ENCODE measurements around the gene GPR39. TPM values are rescaled to one million over a fixed set of nuclear protein-coding genes. Genes with fewer than 3 reads are reported as not detected.

Gene GPR39
- total and polyA plus RNA-seq, 2 donors (not counting 1 experiment from before 2014, with no cell fraction given): not detected

DNA sequence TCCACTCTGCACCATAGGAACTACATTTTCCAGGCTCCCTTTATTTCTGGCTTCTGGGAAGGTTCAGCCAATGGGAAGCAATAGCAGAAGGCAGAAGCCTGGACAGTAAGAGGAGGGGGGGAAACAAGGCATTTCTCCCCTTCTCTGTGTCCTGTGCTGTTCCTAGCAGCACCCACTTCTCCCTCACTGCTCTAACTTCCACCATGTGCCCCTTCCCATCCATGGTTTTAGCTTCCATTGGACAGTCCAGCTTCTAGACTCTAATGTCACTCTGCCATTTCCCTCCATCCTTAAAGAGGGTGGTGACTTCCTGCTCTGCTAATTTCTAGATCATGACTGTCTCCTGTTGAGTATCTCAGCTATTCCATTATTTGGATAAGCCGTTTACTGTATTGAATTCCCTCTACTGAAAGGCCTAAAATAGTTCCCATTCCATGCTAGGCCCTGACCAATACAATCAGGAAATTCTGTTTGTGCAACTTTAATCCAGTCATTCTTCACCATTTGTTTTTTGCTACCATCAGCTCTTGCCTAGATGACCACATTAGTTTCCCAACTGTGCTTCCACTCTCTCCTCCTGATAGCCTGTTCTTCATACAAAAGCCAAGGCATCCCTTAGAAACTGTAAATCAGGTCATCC is 274.2 kb downstream of the GPR39 start:
- no peak overlapping the region for H3K9ac ChIP-seq (ENCODE audit: low read length)
- H3K9me3 ChIP-seq (ENCODE audit: control extremely low read depth in 1 of 3, control insufficient read depth in 2 of 3, insufficient read depth in 1 of 3, low read length in 2 of 3): no peaks in the 10 kb centered on the region
- ChIA-PET CTCF (no interaction called here), POLR2A (no interaction called here)
- no peak overlapping the region for H2AFZ ChIP-seq (ENCODE audit: insufficient read depth, low read depth, low read length, poor library complexity, severe bottlenecking)
- no peak overlapping the region for H3K4me3 ChIP-seq (ENCODE audit: control extremely low read depth in 1 of 5, extremely low read depth in 1 of 5, insufficient read depth in 1 of 5, low read depth in 2 of 5, low read length in 4 of 5)
- no peak overlapping the region for H3K4me3 Mint-ChIP-seq
- no peaks in the 10 kb centered on the region for H3K4me1 Mint-ChIP-seq
- no peak overlapping the region for H3K4me2 ChIP-seq (replicated peaks; ENCODE audit: low read depth, low read length, poor library complexity, severe bottlenecking)
- no peak for ATAC-seq (ENCODE audit: low read depth)
- intact Hi-C loops (cut with micrococcal nuclease): no loop called here
- no peaks in the 10 kb centered on the region for H3K36me3 ChIP-seq (replicated peaks in 1 of 2; ENCODE audit: control extremely low read depth in 1 of 2, control insufficient read depth in 1 of 2, extremely low read depth in 1 of 2, insufficient read depth in 2 of 2, low read length in 1 of 2)
- no peaks in the 10 kb centered on the region for H3K27me3 ChIP-seq (replicated peaks in 1 of 4; ENCODE audit: control extremely low read depth in 1 of 4, control insufficient read depth in 3 of 4, insufficient read depth in 4 of 4, low read length in 3 of 4)
- no peaks in the 10 kb centered on the region for H4K20me1 ChIP-seq (ENCODE audit: control insufficient read depth, insufficient read depth, low read length, poor library complexity, severe bottlenecking)
- no peak overlapping the region for H3K27ac ChIP-seq (ENCODE audit: low read length in 2 of 2)
- no peak for TF ChIP-seq EZH2 (IDR thresholded peaks at IDR 0.05; ENCODE audit: borderline replicate concordance, insufficient read depth, low read depth, low read length, poor library complexity, severe bottlenecking)
- TF ChIP-seq, protein P1, sequence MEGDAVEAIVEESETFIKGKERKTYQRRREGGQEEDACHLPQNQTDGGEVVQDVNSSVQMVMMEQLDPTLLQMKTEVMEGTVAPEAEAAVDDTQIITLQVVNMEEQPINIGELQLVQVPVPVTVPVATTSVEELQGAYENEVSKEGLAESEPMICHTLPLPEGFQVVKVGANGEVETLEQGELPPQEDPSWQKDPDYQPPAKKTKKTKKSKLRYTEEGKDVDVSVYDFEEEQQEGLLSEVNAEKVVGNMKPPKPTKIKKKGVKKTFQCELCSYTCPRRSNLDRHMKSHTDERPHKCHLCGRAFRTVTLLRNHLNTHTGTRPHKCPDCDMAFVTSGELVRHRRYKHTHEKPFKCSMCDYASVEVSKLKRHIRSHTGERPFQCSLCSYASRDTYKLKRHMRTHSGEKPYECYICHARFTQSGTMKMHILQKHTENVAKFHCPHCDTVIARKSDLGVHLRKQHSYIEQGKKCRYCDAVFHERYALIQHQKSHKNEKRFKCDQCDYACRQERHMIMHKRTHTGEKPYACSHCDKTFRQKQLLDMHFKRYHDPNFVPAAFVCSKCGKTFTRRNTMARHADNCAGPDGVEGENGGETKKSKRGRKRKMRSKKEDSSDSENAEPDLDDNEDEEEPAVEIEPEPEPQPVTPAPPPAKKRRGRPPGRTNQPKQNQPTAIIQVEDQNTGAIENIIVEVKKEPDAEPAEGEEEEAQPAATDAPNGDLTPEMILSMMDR (IDR thresholded peaks at IDR 0.05): no peak
- peaks cover 3% of the 10 kb centered on the region for H3K27me3 Mint-ChIP-seq
- H3K9me3 Mint-ChIP-seq (ENCODE audit: insufficient read depth): no peaks in the 10 kb centered on the region
- 100% methylated on average over 1 of the region's 1 CpG for WGBS (ENCODE audit: insufficient coverage)
- no peaks in the 10 kb centered on the region for H3K4me1 ChIP-seq (ENCODE audit: control insufficient read depth in 2 of 2, insufficient read depth in 2 of 2, low read length in 2 of 2)
- H3K27ac Mint-ChIP-seq: no peak overlapping the region
- no peaks in the 10 kb centered on the region for H3K79me2 ChIP-seq (ENCODE audit: control insufficient read depth, insufficient read depth, low read length)
- DNase-seq: no peak

DNA sequence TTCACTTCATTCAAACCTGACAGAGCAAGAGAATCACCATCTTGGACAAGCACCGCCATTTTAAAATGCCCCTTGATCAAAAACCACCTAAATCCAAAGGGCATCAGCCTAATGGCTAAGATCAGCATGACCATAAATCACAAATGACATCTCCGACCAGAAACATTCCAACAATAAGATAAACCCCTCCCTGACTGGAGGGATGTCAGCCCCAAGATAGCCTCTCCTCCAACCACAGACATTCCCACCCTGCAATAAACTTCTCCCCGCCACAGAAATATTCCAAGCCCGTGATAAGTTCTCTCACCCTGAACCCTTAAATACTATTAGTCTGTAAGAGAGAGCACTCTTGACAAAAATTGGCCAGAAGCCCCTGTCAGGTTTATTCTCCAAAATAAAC is 275.0 kb downstream of the GPR39 start:
- intact Hi-C loops (cut with micrococcal nuclease): no loop called here
- no peaks in the 10 kb centered on the region for H3K9me3 Mint-ChIP-seq (ENCODE audit: insufficient read depth)
- H2AFZ ChIP-seq (ENCODE audit: insufficient read depth, low read depth, low read length, poor library complexity, severe bottlenecking): no peak overlapping the region
- no peaks in the 10 kb centered on the region for H3K4me1 Mint-ChIP-seq
- no peaks in the 10 kb centered on the region for H3K36me3 ChIP-seq (replicated peaks in 1 of 2; ENCODE audit: control extremely low read depth in 1 of 2, control insufficient read depth in 1 of 2, extremely low read depth in 1 of 2, insufficient read depth in 2 of 2, low read length in 1 of 2)
- ChIA-PET CTCF (no interaction called here), POLR2A (no interaction called here)
- ATAC-seq (ENCODE audit: low read depth): no peak
- TF ChIP-seq EZH2 (IDR thresholded peaks at IDR 0.05; ENCODE audit: borderline replicate concordance, insufficient read depth, low read depth, low read length, poor library complexity, severe bottlenecking): no peak
- TF ChIP-seq, protein P1 (IDR thresholded peaks at IDR 0.05): no peak
- DNase-seq: no peak
- H3K27me3 Mint-ChIP-seq: peaks cover 3% of the 10 kb centered on the region
- no peak overlapping the region for H3K4me3 ChIP-seq (ENCODE audit: control extremely low read depth in 1 of 5, extremely low read depth in 1 of 5, insufficient read depth in 1 of 5, low read depth in 2 of 5, low read length in 4 of 5)
- 92% methylated on average over 4 of the region's 4 CpGs for WGBS (ENCODE audit: insufficient coverage)
- H3K27me3 ChIP-seq (replicated peaks in 1 of 4; ENCODE audit: control extremely low read depth in 1 of 4, control insufficient read depth in 3 of 4, insufficient read depth in 4 of 4, low read length in 3 of 4): no peaks in the 10 kb centered on the region
- no peak overlapping the region for H3K4me2 ChIP-seq (replicated peaks; ENCODE audit: low read depth, low read length, poor library complexity, severe bottlenecking)
- no peak overlapping the region for H3K27ac Mint-ChIP-seq
- no peaks in the 10 kb centered on the region for H3K9me3 ChIP-seq (ENCODE audit: control extremely low read depth in 1 of 3, control insufficient read depth in 2 of 3, insufficient read depth in 1 of 3, low read length in 2 of 3)
- no peaks in the 10 kb centered on the region for H4K20me1 ChIP-seq (ENCODE audit: control insufficient read depth, insufficient read depth, low read length, poor library complexity, severe bottlenecking)
- H3K4me1 ChIP-seq (ENCODE audit: control insufficient read depth in 2 of 2, insufficient read depth in 2 of 2, low read length in 2 of 2): no peaks in the 10 kb centered on the region
- no peak overlapping the region for H3K9ac ChIP-seq (ENCODE audit: low read length)
- H3K4me3 Mint-ChIP-seq: no peak overlapping the region
- no peak overlapping the region for H3K27ac ChIP-seq (ENCODE audit: low read length in 2 of 2)
- H3K79me2 ChIP-seq (ENCODE audit: control insufficient read depth, insufficient read depth, low read length): no peaks in the 10 kb centered on the region

Measured in B cell (primary cell).